Measurements from ENCODE around the gene MICAL1. TPM values are rescaled to one million over a fixed set of nuclear protein-coding genes. Genes with fewer than 3 reads are reported as not detected.

MICAL1 gene
- total and polyA plus RNA-seq, 9 donors = 10.3 to 24.0 (median 13.6) TPM

- intact Hi-C loops (cut with DNase I) = no loop called here
- Histone ChIP-seq H3K9me3 (no peaks in the 10 kb centered on the region), H3K27ac (no peak overlapping the region), H3K4me3 (no peak overlapping the region), H3K4me1 (ENCODE audit: insufficient read depth) (peaks cover 6% of the 10 kb centered on the region), H3K36me3 (no peaks in the 10 kb centered on the region), H3K27me3 (no peaks in the 10 kb centered on the region)
- TF ChIP-seq EP300 (IDR thresholded peaks at IDR 0.05) = no peak
- no peak for TF ChIP-seq CTCF (IDR thresholded peaks at IDR 0.05)
- no peak for TF ChIP-seq POLR2A (IDR thresholded peaks at IDR 0.05)
- 89 to 94% (median 93%) methylated on average over 2 of the region's 2 CpGs for WGBS, 3 donors
- DNase-seq = no peak
These were observed 20.1 kb upstream of the MICAL1 start for GRCh38 chr6:109475625-109476024.

- no peak overlapping the region for H3K4me3 ChIP-seq
- intact Hi-C loops (cut with DNase I) = no loop called here
- TF ChIP-seq POLR2A (IDR thresholded peaks at IDR 0.05) (no peak), CTCF (IDR thresholded peaks at IDR 0.05) (no peak), EP300 (IDR thresholded peaks at IDR 0.05) (no peak)
- no peak for DNase-seq
- H3K27me3 ChIP-seq = no peaks in the 10 kb centered on the region
- no peak overlapping the region for H3K27ac ChIP-seq
- H3K4me1 ChIP-seq (ENCODE audit: insufficient read depth) = peaks cover 6% of the 10 kb centered on the region
- no peaks in the 10 kb centered on the region for H3K9me3 ChIP-seq
- H3K36me3 ChIP-seq = no peaks in the 10 kb centered on the region
- 88 to 92% (median 89%) methylated on average over 4 of the region's 4 CpGs for WGBS, 3 donors
These were observed 19.4 kb upstream of the MICAL1 start for GRCh38 chr6:109474995-109475394.

- intact Hi-C loops (cut with DNase I) = no loop called here
- Histone ChIP-seq H3K4me1 (ENCODE audit: insufficient read depth) (peaks cover 2% of the 10 kb centered on the region), H3K4me3 (no peak overlapping the region), H3K27me3 (no peaks in the 10 kb centered on the region), H3K36me3 (no peaks in the 10 kb centered on the region), H3K9me3 (no peaks in the 10 kb centered on the region), H3K27ac (no peak overlapping the region)
- 85 to 89% (median 88%) methylated on average over 3 of the region's 3 CpGs for WGBS, 3 donors
- DNase-seq = no peak
- TF ChIP-seq EP300 (IDR thresholded peaks at IDR 0.05) = no peak
- no peak for TF ChIP-seq POLR2A (IDR thresholded peaks at IDR 0.05)
These were observed 17.5 kb upstream of the MICAL1 start for GRCh38 chr6:109473120-109473519.

- Histone ChIP-seq H3K4me1 (ENCODE audit: insufficient read depth) (no peaks in the 10 kb centered on the region), H3K36me3 (no peaks in the 10 kb centered on the region), H3K9me3 (no peaks in the 10 kb centered on the region), H3K4me3 (no peak overlapping the region), H3K27me3 (no peaks in the 10 kb centered on the region), H3K27ac (no peak overlapping the region)
- 95 to 96% (median 96%) methylated on average over 9 of the region's 9 CpGs for WGBS, 3 donors
- intact Hi-C loops (cut with DNase I) = no loop called here
- TF ChIP-seq POLR2A (IDR thresholded peaks at IDR 0.05) = no peak
- TF ChIP-seq CTCF (IDR thresholded peaks at IDR 0.05) = no peak
- no peak for TF ChIP-seq EP300 (IDR thresholded peaks at IDR 0.05)
- no peak for DNase-seq
These were observed 16.8 kb upstream of the MICAL1 start for GRCh38 chr6:109472132-109472995.
